Measurements from ENCODE around the gene NDST4. TPM values are rescaled to one million over a fixed set of nuclear protein-coding genes. Genes with fewer than 3 reads are reported as not detected.

The NDST4 gene
- 0.12 TPM in 1 of 2 replicates, not detected in the other for total RNA-seq (2014; rRNA removed; shearing (Covaris generic))

DNA sequence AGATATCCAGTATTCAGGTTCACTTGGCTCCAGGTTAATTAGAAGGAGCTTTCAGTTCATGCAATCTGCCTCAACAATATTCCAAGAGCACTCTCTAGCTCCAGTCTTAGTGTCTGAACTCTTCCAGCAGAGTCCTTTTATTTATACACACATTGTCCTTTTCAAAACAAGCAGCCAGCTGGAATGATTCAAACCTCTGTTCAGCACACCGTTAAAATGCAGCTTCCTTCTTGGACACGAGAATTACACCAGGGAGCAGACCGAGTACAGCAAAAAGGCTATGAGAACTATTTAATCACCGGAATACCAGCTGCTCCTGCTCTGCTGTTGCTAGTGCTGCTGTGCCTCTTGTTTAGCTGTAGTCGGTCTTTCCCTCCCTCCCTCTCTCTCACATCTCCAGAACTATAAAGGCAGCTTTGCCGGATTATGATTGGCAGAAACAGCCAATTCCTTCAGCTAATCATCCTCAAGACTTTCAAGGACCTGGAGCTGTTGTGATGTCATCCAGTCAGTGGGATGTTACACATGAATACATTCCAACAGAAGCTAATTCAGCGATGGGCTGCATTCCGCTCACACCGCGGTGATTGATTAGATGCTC is at the start of gene NDST4:
TSS of gene NDST4 (minus strand) at position 115 of the 601 bp plus-strand sequence. CDS start 36,584 bp downstream, outside the sequence.
- peak; percentile 13 for DNase-seq (ENCODE audit: low read depth)

DNA sequence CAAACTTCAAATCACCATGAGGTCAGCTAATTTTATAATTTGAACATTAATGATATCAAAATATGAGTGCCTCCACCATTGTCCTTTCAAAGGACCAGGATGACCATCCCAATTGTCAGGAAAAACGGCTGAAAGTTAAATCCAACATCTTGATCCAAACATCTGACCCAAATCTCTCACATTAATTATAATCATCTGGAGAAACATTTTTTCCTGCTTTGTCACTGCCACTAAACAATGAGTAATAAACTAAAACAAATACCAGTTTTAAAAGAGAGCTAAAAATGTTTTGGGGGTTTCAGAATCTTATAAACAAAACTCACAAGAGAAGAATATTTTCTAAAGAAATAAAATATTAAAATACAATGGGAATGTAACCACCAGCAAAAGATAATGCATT is 45.7 kb upstream of the NDST4 start:
- DNase-seq (ENCODE audit: low read depth): peak; percentile 6

DNA sequence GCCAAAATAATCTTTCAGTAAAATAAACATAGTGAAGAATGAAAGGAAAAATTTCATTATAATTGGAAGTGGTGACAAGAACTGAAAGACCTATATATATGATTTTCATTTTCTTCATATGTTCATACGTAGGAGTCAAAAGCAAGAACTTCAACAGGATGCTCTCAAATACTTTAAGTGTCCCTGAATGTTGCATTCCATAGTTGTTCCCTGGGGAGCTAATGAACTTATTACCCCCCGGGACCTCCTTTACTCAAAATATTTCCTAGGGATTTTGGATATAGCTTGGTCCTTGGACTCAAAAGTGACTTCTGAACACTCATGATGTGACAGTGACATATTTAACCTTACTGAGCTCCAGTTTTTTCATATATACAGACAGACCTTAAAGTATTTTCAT is 44.9 kb upstream of the NDST4 start:
- DNase-seq (ENCODE audit: low read depth): no peak

DNA sequence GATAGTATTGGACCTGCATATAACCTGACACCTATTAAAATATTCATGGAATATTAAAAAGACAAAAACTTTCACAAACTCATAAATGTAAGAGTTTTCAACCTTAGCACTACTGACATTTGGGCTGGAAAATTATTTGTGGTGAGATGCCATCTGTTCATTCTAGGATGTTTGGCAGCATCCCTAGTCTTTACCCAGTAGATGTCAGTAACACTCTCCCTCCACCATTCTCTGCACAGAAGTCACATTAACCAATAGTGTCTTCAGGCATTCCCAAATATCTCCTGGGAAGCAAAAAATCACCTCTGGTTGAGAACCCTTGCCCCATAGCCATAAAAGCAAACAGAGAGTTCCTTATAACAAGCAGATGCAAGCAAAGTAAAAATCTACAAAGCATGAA is 41.4 kb upstream of the NDST4 start:
- DNase-seq (ENCODE audit: low read depth): no peak

DNA sequence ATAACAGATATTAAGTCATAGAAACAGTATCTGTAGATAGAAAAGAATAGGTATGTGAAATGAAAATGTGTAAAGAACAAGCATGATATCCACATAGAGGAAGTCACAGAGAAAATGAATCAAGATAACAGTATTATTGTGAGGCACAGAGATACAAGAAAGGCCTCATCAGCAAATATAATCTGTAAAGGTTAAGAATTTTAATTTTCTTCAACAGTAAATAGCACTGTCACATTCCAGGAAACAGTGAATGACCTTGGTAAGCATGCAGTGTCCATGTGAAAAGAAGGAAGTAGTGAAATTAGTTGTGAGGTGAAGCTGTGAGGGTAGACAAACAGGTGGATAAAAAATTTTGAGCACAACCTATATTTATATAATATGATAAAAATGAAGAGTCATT is 39.5 kb upstream of the NDST4 start:
- no peak for DNase-seq (ENCODE audit: low read depth)

DNA sequence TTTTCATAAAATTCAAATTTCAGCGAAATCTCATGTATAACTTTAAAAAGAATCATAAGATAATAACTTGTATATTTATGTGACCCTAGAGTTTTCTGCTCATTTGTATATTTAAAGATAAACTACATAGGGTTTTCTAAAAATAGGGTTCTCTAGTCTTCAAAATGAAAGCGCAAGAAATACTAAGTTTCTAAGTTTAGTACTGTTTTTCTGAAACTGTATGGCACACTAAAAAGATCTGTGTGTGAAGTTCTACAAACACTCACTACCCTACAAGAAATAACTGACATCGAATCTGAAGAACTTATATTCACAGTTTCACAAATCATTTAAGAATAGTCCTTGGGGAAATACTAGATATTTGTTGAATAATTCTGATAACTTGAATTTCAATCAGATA is 38.7 kb upstream of the NDST4 start:
- DNase-seq (ENCODE audit: low read depth): no peak

DNA sequence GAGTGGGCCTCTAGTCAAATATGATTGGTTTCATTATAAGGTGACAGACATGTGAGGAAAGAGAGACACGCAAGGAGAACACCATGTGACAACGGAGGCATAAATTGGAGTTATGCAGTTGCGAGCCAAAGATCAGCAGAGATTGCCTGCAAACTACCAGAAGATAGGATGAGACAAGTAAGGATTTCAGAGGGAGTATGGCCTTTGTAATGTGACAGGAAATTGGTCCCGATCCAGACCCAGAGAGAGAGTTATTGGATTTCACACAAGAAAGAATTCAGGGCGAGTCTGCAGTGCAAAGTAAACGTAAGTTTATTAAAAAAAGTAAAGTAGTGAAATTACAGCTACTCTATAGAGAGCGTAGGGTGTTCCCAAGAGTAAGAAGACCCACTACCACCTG is 35.7 kb upstream of the NDST4 start:
- DNase-seq (ENCODE audit: low read depth): no peak

DNA sequence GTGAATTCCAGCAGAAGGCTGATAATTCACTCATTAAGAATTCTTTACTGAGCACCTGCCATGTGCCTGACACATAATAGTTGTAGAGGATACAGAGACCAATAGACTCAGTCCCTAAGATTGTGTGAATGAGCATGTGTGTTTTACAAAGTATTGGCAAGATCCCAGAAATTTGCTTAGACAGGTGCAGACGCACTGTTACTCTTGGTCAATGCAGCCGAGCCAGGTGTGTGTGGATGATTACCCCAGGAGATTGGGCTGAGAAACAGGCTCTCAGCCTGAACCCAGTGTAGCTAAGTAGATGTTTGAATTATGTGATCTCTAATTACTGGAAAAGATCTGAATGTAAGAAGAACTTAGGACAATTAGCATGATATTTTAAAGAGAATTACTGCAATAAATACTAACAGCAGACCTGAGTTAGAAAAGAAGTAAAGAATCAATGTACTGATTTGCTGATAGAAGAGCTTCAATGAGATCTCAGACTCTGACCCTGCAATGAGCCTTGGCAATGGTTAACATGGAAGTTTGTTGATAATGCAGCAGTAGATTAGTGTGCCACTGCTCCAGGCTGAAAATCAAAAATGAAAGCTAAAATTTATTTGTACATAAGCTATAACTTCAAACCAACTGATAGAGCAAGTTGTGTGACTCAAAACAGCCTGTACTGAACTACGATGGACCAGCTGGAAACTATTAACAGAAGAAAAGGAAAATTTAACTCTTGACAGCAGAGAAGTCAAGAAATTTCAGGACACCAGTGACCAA is 32.2 kb upstream of the NDST4 start:
- DNase-seq (ENCODE audit: low read depth): no peak

DNA sequence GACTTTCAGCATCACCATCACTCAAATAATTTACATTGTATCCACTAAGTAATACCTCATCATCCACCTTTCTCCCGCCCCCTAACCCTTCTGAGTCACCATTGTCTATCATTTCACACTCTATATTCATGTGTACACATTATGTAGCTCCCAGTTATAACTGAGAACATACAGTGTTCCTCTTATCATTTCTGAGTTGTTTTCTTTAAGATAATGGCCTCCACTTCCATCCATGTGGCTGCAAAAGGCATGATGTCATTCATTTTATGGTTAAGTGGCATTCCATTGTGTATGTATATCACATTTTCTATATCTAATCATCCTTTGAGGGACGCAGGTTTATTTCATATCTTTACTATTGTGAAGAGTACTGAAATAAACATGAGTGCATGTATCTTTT is 14.6 kb upstream of the NDST4 start:
- no peak for DNase-seq (ENCODE audit: low read depth)

DNA sequence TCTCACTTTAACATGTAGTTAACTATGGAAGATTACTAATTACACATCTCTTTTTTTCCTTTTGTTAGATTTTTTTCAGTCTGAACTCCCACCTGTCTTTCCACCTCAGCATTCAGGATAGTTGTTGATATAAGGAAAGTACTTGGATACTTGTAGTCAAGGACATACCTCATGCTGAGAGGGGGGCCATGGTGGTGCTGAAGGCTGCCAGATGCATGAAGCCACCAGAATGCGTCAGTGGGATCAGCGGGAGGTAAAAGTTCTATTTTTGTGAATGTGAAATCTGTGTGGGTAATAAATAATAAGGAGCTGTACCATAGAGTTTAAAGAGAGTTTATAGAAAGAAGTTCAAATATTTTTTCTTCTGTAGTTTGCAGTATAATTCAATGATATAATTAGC is 13.1 kb upstream of the NDST4 start:
- no peak for DNase-seq (ENCODE audit: low read depth)

DNA sequence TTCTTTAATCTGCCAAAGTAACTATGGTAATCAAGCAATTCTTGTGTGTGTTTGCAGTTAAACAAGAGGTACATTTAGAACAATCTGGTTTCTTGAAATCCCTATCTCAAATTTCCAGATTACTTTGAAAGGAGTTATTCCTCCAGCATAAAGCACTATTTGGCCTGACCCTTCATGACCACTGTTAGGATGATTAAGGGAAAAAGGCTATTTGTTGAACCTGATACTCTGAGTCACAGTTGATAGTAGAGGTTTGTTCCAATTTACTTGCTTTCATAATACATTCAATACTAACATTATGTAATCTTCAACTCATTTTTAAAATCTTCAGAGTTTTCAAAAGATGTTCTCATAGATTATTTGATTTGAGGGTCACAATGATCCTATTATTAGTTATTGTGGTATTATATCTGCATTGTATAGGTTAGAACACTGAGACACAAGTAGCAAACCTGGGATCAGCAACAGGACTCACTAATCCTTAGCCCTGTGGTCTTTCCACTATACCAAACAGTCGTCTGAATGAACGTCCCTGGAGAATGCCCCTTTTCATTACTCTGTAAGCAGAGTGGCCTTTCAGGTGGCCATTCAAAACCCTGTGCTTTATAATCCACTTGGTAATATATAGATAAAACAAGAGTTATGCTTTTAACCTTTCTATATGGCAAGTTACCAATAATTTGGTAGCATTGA is 8.1 kb upstream of the NDST4 start:
- no peak for DNase-seq (ENCODE audit: low read depth)

DNA sequence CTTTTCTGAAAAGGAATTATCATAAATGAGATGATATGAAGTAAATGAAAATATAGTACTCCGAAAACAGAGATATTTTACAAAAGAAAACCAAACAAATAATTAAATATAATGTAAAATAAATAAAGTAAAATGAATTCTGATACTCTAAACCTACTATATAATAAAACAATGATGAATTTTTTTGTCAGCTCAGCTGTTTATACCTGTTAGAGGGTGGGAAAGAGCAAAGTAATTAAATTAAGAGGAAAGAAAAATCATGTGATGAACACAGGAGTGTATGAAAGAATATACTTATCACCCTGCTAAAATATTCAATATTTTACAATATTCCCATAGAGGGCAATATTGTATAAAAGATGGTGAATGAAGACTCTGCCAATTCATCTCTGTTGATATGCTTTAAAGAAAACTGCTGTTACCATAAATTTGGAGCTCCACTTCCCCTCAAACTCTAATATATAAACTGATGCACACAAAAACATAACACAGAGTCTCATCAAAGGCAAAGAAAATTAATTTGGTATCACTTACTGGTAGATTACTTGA is 6.5 kb upstream of the NDST4 start:
- no peak for DNase-seq (ENCODE audit: low read depth)

DNA sequence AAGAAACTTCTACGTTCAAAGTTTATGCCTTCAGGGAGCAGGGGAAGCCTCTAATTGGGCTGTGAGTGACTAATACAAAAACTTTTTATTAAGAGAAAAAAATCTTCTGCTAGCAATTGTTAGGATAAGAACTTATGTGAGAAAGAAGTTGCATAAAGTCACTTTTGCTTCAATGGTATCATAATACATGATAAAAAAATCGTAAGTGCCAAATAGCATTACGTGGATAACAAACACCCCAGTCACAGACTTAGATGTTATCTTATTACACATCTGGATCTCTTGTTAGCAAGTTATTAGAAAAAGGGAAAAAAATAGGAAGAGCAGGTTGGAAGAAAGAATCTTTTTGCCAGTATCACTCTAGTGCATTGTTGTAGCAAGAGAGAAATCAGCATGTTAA is 4.2 kb upstream of the NDST4 start:
- DNase-seq (ENCODE audit: low read depth): no peak

DNA sequence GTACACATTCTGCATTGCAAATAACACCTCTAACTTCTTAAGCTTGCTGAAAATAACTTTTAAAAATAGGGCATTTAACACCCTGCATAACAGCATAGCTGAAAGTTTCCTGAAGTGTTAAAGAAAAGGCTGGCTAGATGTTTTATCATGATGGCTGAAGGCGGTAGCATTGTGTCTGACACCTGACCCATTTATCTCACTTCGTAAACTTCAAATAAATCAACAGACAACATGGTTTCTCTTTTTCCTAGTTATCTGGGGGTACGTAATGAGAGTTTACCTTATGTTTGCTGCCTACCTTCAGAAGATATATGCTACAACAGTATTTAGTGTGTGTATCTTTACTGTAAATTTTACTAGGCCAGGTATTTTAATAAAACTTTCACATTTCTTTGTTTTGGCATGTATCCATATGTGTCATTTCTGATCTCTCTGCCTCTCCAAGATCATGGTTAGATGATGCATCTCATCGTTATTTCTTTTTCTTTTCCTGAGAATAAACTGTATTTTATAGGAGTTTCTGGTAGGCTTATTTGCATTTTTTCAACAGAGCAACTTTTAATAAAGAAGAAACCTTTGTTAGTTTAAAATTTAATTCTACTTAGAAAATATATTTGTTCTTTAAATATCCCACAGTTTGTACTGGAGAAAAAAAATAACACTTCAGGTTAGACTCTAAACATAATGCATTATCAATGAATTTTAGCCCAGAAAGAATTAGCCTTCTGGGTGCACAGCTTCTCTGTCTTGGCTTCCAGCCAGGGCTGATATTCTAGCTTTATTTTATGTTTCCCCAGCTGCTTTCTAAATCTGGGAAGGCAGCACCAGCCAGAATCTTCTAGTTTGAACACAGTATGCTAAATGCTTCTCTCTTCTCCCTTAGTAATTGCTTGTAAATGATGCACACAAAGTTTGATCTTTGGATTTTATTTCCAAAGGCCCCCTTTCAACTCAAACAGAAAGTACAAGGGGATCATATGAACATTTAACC is 2.9 kb downstream of the NDST4 start:
- peak; percentile 0 for DNase-seq (ENCODE audit: low read depth)

DNA sequence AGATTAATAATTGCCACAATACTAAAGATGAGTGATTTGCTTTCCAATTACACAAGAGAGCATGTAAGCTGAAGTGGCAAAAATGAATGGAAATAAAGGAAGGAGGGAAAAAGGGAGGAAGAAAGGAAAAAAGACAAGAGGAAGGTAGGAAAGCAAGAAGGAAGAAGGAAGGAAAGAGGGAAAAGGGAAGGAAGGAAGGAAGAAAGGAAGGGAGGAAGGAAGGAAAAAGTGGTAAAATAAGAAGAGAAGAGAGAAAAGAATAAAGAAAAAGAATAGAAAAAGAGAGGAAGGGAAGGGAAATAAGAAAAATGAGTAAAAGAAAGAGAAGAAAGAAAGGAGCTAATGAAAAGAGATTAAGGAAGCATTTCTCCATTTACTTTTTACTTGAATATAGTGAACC is 4.6 kb downstream of the NDST4 start:
- no peak for DNase-seq (ENCODE audit: low read depth)

DNA sequence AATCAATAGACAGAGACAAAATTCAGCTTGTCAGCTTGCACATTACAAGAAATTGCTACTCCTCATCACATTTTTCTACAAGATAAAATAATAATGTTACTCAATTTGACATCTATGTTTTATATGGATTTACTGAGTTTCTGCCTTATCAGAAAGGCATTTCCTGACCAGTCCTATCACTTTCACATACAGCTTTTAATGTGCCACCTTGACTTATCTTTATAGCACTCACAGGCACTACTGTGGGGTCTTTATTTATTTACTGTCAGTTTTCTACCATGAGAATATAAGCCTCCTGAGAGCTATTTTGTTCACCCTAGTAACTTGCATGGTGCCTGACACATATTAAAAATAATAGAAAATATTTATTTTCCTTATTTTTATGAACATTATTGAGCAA is 6.0 kb downstream of the NDST4 start:
- no peak for DNase-seq (ENCODE audit: low read depth)

DNA sequence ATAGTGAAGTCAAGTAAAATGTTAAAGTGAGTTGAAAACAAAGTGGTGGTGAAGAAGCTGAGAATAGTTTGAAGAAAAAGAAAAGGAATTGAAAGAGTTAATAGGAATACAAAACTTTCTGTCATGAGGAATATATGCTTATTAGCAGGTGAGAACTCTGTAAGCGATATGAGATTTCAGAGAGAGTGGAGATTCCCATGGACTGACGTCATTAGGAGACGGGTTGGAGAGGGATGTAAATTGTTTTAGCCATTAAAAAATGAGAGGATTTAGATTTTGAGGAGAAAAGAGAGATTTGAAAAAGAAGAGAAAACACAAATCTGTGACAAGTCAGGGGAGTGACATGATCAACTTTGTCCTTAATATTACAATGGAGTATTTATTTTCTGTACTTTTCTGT is 11.7 kb downstream of the NDST4 start:
- DNase-seq (ENCODE audit: low read depth): no peak

DNA sequence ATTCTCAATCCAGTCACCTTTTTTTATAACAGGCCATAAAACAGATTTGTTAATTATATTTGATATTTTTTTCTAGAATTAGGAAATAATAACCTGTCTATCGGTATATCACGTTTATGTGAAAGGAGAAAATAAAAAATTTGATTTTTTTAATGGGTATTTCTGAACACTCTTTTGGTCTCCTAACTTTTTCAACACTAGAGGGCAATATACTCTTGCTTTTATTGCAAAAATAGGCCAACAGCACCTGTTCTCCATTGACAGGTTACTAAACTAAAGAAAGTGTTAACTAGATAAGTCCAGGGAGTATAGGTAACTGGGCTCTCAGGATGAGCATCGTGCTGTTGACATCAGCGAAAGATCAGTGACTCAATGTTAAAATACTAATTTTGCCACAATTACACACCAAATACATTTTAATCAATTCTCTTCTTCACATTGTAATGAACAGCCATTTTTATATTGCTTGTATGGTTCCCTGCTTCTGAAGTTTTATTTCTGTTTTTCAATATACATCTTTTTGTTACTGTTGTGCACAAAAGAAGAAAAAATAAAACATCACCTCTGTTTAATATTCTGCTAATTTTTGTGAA is 22.8 kb downstream of the NDST4 start:
- peak; percentile 9 for DNase-seq (ENCODE audit: low read depth)

DNA sequence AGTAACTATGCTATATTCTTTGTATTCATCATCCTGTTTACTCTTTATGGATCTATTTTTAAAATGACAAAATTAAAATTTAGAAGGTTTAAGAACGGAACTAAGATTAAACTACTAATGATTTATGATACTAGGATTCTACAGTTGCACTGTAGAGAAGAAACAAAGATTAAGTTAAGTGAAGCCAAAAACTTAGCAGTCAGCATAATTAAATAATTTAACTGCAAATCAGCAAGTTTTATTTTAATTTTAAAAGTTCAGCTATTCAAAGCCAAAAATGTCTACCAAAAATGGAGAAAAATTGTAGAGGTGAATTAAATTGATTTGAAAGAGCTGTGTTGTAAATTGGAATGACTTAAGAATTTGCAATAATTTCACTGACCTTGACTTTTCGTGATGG is 30.8 kb downstream of the NDST4 start:
- no peak for DNase-seq (ENCODE audit: low read depth)

DNA sequence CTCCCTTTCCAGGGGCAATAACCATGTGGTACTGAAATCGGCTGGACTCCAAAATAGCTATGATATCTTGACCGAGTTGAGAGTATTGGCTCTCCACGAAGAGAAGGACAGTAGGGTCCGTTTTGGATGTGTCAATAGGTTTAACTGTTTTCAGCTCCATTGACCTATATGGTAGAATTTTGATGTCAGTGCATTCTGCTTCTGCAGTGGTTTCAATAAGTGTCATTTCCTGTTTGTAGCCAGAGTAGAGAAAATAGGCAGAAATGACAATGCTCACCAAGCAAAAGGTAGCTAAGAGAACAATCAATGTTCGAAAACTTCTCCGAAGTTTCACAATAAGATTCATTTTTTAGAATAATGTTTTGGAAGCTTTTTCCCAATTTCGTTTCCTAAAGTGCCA is 36.7 kb downstream of the NDST4 start:
- DNase-seq (ENCODE audit: low read depth): no peak

DNA sequence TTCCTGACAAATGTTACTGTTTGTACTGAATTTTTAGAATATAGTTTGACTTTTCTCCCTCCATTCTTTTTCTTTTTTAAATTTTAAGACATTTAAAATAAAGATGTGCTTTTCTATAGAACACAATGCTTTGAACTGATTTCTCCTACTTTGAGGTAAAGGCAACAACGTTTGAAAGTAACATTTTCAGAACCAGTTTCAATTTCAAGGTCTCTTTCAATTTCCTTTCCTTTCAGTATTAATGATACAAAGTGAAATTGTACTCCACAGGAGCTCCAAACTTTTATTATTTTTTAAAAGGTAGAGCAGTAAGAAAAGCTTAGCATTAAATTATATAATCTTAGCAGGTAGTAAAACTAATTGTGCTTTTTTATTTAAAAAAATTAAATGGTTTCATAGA is 54.9 kb downstream of the NDST4 start:
- DNase-seq (ENCODE audit: low read depth): no peak

Data from M059J (cell line).